ENCODE results near the gene AMER3.
"Not testable (repeated sequence)": the region's sequence is repeated elsewhere in the genome, so short reads cannot be mapped to it uniquely, and the experiment has no call there.

The AMER3 gene

DNA sequence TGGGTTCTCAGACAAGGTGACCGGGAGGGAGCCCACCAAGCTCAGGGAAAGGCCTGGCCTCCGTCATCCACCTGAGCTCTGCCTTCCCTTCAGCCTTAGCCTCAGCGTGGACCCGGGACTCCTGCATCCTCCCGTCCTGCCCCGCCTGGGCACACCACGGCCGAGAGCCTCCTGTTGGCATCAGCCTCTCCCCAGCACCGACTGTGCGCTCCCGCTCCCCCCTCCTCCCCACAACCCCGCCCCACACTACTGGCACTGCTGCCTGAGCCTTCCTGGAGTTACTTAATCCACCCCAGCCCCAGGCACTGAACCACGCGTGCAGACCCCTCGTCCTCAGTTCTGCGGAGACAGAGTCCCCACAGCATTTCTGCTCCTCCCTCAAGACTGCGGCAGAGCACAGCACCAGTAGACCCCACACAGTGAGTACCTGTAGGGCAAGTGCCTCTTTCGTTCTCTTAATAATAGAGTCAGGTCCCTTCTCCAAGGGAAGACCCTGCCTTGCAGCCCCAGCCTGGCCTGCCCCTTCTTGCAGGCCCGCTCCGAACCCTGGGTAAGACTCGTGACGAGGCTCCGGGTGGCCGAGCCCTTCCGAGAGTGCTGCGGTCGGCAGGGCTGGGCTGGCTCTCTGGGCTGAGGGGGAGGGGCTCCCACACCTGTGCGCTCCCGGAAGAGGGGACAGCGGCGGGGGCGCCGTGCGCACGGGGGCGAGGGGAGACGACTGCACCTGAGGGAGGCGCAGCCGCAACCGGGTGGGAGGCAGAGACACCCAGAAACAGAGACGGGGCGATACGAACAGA lies at the start of gene AMER3:
TSS of gene AMER3 (plus strand) at position 285 of the 797 bp plus-strand sequence. CDS start 6,533 bp downstream, outside the sequence.
- no peak for DNase-seq (ENCODE audit: low read depth in 2 of 2)

DNA sequence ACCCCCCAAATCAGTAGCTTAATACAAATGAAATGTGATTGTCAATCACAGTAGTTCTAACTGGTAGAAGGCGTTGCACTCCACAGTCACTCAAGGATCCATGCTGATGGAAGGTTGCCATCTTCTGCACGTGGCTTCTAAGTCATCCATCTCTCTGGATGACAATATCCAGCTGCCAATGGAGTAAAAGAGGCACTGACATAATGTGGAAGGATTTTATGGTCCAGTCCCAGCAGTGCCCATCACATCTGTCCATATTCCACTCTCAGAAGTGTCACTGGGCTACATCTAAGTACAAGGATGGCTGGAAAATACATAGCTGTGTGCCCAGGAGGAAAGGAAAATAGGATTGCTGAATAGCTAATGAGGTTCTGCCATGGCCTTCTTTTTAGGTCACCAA lies 40.5 kb upstream of the AMER3 start:
- DNase-seq (ENCODE audit: low read depth in 2 of 2) = not testable (repeated sequence)

GRCh38 chr2:130720036-130720435 lies 35.3 kb upstream of the AMER3 start:
- DNase-seq (ENCODE audit: low read depth in 2 of 2) = no peak

GRCh38 chr2:130720528-130720927 lies 34.8 kb upstream of the AMER3 start:
- no peak for DNase-seq (ENCODE audit: low read depth in 2 of 2)

GRCh38 chr2:130724455-130724854 lies 30.9 kb upstream of the AMER3 start:
- no peak for DNase-seq (ENCODE audit: low read depth in 2 of 2)

- no peak for DNase-seq (ENCODE audit: low read depth in 2 of 2)
Observed at GRCh38 chr2:130726614-130727180, 28.6 kb upstream of the AMER3 start.

DNA sequence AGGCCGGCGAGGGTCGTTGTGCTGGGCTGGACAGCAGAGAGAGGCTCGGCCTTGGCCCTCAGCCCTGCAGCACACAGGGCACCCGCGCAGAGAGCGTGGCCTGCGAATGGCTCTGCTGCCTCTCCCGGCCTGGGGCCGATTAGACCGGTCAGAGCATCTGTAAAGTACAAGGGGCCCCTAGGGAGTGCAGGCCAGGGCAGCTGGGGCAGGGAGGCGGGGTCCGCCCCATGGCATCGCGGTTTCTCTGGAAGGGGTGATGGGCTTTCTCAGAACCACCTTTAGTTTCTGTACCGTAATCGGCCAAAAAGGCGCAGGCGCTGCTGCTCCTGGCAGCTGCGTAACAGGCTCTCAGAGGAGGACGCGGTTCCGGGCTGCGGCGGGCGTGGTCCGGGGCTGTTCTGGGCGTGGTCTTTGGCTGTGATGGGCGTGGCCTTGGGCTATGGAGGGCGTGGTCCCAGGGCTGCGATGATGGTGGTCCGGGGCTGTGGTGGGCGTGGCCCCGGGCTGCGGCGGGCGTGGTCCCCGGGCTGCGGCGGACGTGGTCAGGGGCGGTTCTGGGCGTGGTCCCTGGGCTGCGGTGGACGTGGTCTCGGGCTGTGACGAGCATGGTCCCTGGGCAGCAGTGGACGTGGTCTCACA lies 27.9 kb upstream of the AMER3 start:
- DNase-seq (ENCODE audit: low read depth in 2 of 2) = peak; percentile 83 to 84

GRCh38 chr2:130728007-130728454 lies 27.3 kb upstream of the AMER3 start:
- peak in 1 of 2 donors; percentile 7 for DNase-seq (ENCODE audit: low read depth in 2 of 2)

DNA sequence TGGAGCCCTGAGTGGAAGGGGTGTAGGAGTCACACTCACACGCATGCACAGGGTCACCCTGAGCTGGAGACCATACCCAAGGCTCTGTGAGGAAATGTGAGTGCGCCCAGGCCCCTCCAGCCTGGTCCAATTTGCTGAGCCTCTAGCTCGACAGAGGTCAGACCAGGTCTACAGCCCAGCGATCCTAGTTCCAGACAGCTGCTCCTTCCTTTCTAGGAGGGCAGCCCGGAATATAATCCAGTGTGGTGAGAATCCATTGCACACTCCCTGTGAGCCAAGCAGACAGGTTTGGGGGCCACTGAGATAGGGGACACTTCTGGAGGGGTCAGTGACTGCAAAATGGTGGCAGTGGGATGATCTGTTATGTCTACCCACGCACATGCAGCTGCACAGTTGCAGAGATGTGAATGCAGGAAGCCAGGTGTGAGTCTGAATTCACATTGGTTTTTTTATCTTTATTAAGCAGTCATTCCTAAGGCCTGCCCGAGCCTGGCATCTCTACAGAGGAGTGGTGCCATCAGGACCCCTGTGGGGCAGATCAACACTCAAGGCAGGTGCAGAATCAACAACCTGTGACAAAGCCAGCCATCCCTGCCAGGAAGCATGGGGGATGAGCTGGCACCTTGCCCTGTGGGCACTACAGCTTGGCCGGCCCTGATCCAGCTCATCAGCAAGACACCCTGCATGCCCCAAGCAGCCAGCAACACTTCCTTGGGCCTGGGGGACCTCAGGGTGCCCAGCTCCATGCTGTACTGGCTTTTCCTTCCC lies 26.6 kb upstream of the AMER3 start, which contains the start of gene GPR148:
TSS of gene GPR148 (plus strand) at position 522 of the 768 bp plus-strand sequence. CDS start at position 604, 82 bp downstream.
- DNase-seq (ENCODE audit: low read depth in 2 of 2) = no peak

DNA sequence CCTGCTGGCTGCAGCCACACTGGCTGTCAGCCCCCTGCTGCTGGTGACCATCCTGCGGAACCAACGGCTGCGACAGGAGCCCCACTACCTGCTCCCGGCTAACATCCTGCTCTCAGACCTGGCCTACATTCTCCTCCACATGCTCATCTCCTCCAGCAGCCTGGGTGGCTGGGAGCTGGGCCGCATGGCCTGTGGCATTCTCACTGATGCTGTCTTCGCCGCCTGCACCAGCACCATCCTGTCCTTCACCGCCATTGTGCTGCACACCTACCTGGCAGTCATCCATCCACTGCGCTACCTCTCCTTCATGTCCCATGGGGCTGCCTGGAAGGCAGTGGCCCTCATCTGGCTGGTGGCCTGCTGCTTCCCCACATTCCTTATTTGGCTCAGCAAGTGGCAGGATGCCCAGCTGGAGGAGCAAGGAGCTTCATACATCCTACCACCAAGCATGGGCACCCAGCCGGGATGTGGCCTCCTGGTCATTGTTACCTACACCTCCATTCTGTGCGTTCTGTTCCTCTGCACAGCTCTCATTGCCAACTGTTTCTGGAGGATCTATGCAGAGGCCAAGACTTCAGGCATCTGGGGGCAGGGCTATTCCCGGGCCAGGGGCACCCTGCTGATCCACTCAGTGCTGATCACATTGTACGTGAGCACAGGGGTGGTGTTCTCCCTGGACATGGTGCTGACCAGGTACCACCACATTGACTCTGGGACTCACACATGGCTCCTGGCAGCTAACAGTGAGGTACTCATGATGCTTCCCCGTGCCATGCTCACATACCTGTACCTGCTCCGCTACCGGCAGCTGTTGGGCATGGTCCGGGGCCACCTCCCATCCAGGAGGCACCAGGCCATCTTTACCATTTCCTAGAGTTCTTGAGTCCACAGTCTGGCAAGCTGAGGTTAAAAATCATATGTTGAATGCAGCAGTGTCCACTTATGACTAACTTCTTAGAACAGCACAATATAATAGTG lies 25.7 kb upstream of the AMER3 start:
- DNase-seq (ENCODE audit: low read depth in 2 of 2) = no peak

DNA sequence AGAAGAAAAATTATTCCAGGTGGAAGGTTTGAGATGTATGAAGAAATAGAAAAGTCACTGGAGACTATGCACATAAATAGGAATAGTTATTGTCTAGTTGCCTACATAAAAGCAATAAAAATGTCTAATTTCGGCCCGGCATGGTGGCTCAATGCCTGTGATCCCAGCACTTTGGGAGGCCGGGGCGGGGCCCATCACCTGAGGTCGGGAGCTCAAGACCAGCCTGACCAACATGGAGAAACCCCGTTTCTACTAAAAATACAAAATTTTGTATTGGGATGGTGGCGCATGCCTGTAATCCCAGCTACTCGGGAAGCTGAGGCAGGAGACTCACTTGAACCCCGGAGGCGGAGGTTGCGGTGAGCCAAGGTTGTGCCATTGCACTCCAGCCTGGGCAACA lies 23.1 kb upstream of the AMER3 start:
- not testable (repeated sequence) for DNase-seq (ENCODE audit: low read depth in 2 of 2)

DNA sequence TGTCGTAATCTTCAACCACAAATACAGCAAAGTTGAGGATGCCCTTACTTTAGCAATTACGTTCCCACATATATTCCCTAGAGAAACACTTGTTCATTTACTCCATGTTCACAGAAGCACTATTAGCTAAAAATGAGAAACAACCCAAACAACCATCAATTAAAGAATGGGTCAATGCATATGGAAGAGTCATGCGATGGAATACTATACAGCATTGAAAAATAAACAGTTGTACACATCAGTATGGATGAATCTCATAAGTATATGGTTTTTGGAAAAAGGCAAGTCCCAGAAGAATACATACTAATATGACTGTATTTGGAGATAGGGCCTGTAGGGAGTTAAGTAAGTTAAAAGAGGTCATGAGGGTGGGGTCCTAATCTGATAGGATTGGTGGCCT lies 20.1 kb upstream of the AMER3 start:
- DNase-seq (ENCODE audit: low read depth in 2 of 2) = no peak

DNA sequence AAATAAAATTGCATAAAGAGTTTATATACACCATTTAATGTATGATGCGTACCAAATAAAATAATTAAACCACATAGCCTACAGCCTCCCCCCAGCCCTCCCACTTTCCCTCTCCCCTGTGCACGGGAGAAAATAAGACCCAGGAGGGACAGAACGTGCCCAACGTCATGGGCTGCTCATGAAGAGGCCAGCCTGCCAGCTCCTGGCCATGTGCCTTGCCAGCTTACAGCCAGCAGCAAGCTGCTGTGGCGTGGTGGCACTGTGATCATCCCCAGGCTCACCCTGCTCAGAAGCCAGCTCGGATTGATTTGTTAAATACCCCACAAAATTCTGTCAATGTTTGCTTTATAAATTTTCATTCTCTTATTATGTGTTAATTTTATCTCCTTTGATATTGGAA lies 18.9 kb upstream of the AMER3 start:
- DNase-seq (ENCODE audit: low read depth in 2 of 2) = no peak

DNA sequence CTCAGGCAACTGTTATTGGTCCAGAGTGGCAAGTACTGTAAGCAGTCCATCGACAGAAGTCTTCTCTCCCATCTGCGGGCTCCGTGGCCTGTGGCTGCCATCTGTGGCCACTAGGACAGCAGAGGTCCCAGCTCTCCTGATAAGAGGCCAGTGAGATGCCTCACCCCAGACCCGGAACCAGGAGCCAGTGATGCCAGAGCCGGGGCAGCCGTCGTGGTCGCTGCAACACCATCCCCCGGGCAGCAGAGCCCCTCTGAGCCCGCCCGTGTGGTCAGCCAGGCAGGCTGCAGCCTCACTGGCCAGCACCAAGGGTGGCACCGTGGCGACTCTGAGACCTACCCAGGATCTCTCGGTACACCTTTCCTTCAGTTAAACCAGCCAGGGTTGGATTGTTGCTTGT lies 17.7 kb upstream of the AMER3 start:
- DNase-seq (ENCODE audit: low read depth in 2 of 2) = no peak

DNA sequence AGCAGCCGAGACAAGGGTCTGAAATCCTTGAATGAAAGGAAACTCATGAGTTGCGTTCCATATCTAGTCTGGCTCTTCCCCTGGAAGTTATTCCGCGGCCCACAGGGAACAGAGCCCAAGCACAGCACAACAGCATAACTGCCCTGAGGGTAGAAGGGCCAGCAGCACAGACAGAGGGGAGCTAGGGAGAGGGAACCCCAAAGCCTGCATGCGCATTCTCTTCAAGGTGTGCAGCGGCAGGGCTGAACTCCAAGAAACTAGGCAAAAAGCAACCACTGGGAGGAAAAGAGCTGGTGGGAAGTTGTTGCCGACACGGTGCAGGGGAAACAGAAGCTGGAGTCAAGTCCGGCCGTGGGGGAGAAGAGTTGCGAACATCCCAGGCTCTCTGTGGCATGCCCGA lies 14.7 kb upstream of the AMER3 start:
- DNase-seq (ENCODE audit: low read depth in 2 of 2) = no peak

GRCh38 chr2:130743278-130743677 lies 12.1 kb upstream of the AMER3 start:
- no peak for DNase-seq (ENCODE audit: low read depth in 2 of 2)

DNA sequence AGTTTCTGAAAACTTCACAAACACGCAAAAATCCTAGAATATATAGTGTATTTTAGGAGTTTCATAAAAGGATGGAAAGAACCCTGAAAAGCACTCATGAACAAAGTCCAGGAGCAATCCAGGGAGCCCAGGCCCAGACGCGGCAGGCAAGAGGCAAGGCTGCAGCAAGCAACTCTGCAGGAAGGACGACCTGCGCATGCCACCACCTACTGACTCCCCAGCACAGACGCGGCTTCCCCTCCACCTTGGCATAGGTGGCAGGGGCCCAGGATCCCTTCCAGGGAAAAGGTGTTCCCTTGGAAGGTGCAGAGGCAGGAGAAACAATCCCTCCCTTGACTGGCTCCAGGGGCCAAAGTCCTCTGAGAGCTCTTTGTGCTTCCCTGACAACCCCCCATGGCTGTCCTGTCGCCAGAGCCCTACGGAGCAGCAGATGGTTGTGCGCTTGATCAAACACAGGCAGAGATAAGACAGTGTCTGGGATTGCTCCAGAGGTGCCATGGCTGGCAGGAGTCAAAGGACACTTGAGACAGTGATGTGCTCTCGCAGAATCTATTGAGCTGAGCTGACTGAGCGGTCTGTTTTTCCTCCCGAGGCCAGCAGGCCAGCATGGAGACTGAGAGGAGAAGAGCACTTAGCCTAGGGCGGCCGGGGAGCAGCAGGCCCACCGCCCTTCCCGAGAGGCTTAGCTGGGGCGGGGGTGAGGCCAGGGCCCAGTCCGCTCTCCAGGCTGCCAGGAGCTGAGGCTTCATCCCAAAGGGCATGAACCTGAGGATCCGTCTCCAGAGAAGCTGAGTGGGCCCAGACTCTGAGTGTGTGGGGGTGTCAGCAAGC lies 10.8 kb upstream of the AMER3 start:
- DNase-seq (ENCODE audit: low read depth in 2 of 2) = no peak

- DNase-seq (ENCODE audit: low read depth in 2 of 2) = no peak
Observed at GRCh38 chr2:130749078-130749477, 6.3 kb upstream of the AMER3 start.

GRCh38 chr2:130749641-130750040 lies 5.7 kb upstream of the AMER3 start:
- no peak for DNase-seq (ENCODE audit: low read depth in 2 of 2)

DNA sequence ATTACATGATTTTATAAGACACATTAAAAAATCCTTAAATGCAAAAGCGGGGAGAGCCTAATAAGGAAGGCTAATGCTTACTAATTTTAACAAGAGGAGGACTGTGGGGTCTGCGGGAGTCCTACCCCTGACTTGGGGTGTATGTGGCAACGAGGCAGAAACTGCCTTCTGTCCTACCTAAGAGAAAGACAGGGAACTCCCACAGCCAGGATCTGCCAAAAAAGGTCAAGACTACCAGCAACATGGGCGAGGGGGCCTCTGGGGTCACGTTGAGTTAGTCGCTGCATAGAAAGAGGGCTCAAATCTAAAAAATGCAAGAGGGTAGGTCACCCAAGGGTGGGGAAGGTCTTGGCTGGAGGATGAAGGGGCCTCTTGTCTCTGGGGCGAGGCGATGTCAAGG lies 529 bp upstream of the AMER3 start:
- DNase-seq (ENCODE audit: low read depth in 2 of 2) = no peak

Data from activated CD4-positive, alpha-beta T cell treated with anti-CD3 and anti-CD28 coated beads for 24 hours (primary cell).